Liver (tissue), 9 donors: ENCODE data around the gene WDR59. TPM values are rescaled to one million over a fixed set of nuclear protein-coding genes. Genes with fewer than 3 reads are reported as not detected.
A peak's percentile ranks its signal among the peaks of the same experiment; 100 is the strongest.

Source experiments
- DNase-seq: peaks from one replicate; pipeline ENCODE4 v3.0.0-alpha.2; 2017; ENCODE audit warnings: low spot score
- H3K27ac ChIP-seq, 2 donors: one replicate each; pipeline ENCODE4 v1.7.0; 2013; ENCODE audit warnings: inconsistent platforms in 2 of 2, low read length in 2 of 2, control low read depth in 1 of 2, low read depth in 1 of 2, mild to moderate bottlenecking in 1 of 2
- H3K27me3 ChIP-seq, 4 donors: one replicate each; pipeline versions ENCODE4 v1.6.1 to v1.7.0; 2013; ENCODE audit warnings: low read length in 3 of 4, inconsistent platforms in 1 of 4, mild to moderate bottlenecking in 1 of 4, moderate library complexity in 1 of 4; ENCODE audit not compliant: control insufficient read depth in 4 of 4, insufficient read depth in 4 of 4
- H3K36me3 ChIP-seq, 4 donors: one replicate each; pipeline versions ENCODE4 v1.6.1 to v1.7.0; 2013; ENCODE audit warnings: low read length in 3 of 4, mild to moderate bottlenecking in 3 of 4, low read depth in 1 of 4, moderate library complexity in 1 of 4; ENCODE audit not compliant: control insufficient read depth in 4 of 4, insufficient read depth in 3 of 4
- H3K4me1 ChIP-seq, 4 donors: one replicate each; pipeline versions ENCODE4 v1.6.1 to v1.7.0; 2013; ENCODE audit warnings: low read length in 3 of 4, mild to moderate bottlenecking in 3 of 4, moderate library complexity in 1 of 4; ENCODE audit not compliant: control insufficient read depth in 4 of 4, insufficient read depth in 4 of 4
- H3K4me3 ChIP-seq, 3 donors: one replicate each; pipeline versions ENCODE4 v1.6.1 to v1.7.0; 2013; ENCODE audit warnings: low read length in 3 of 3, control low read depth in 1 of 3, low read depth in 1 of 3, mild to moderate bottlenecking in 1 of 3
- H3K9ac ChIP-seq, 2 donors: one replicate each; pipeline ENCODE4 v1.7.0; 2013; ENCODE audit warnings: low read length in 2 of 2, mild to moderate bottlenecking in 2 of 2, moderate library complexity in 2 of 2, control low read depth in 1 of 2, low read depth in 1 of 2
- H3K9me3 ChIP-seq, 4 donors: one replicate each; pipeline versions ENCODE4 v1.6.1 to v1.7.0; 2013; ENCODE audit warnings: low read length in 3 of 4; ENCODE audit not compliant: control insufficient read depth in 4 of 4
- ATF3 ChIP-seq: IDR thresholded peaks from 2 replicates; pipeline ENCODE4 v1.6.1; 2016; ENCODE audit warnings: antibody characterized with exemption
- CTCF ChIP-seq: fragments of 150-350 bp; IDR thresholded peaks from 2 replicates; pipeline ENCODE4 v1.5.1; 2017; ENCODE audit warnings: improper control_type of control experiment, low read depth, low read length; ENCODE audit not compliant: missing input control
- EGR1 ChIP-seq, 2 donors: IDR thresholded peaks; 2 replicates each; pipeline ENCODE4 v1.6.1; 2016 to 2018; ENCODE audit warnings: antibody characterized with exemption in 2 of 2, low read depth in 2 of 2
- FOXA1 ChIP-seq: IDR thresholded peaks from 2 replicates; pipeline ENCODE4 v1.6.1; 2016; ENCODE audit warnings: antibody characterized with exemption
- FOXA2 ChIP-seq: IDR thresholded peaks from 2 replicates; pipeline ENCODE4 v1.6.1; 2016; ENCODE audit warnings: antibody characterized with exemption
- GABPA ChIP-seq, 2 donors: IDR thresholded peaks in 1 of 2; conservative IDR thresholded peaks in 1 of 2; 2 replicates each; pipeline ENCODE4 v1.6.1; 2016; ENCODE audit warnings: antibody characterized with exemption in 2 of 2, mild to moderate bottlenecking in 1 of 2, moderate library complexity in 1 of 2
- HNF4A ChIP-seq, 2 donors: conservative IDR thresholded peaks; 2 replicates each; pipeline ENCODE4 v1.6.1; 2016; ENCODE audit warnings: antibody characterized with exemption in 2 of 2, mild to moderate bottlenecking in 2 of 2
- HNF4G ChIP-seq: IDR thresholded peaks from 2 replicates; pipeline ENCODE4 v1.6.1; 2016; ENCODE audit warnings: antibody characterized with exemption
- JUND ChIP-seq, 2 donors: IDR thresholded peaks; 2 replicates each; pipeline ENCODE4 v1.6.1; 2016; ENCODE audit warnings: antibody characterized with exemption in 2 of 2
- NR2F2 ChIP-seq: IDR thresholded peaks from 2 replicates; pipeline ENCODE4 v1.6.1; 2016; ENCODE audit warnings: antibody characterized with exemption
- RAD21 ChIP-seq, 2 donors: IDR thresholded peaks; 2 replicates each; pipeline ENCODE4 v1.6.1; 2016; ENCODE audit warnings: antibody characterized with exemption in 2 of 2, mild to moderate bottlenecking in 2 of 2
- RXRA ChIP-seq, 2 donors: IDR thresholded peaks; 2 replicates each; pipeline ENCODE4 v1.6.1; 2017 to 2018; ENCODE audit warnings: antibody characterized with exemption in 2 of 2, mild to moderate bottlenecking in 1 of 2
- SP1 ChIP-seq: IDR thresholded peaks from 2 replicates; pipeline ENCODE4 v1.6.1; 2018; ENCODE audit warnings: antibody characterized with exemption, mild to moderate bottlenecking
- TAF1 ChIP-seq: conservative IDR thresholded peaks from 2 replicates; pipeline ENCODE4 v1.6.1; 2016; ENCODE audit warnings: antibody characterized with exemption, mild to moderate bottlenecking
- YY1 ChIP-seq: IDR thresholded peaks from 2 replicates; pipeline ENCODE4 v1.6.1; 2016; ENCODE audit warnings: antibody characterized with exemption, mild to moderate bottlenecking
- ZBTB33 ChIP-seq: IDR thresholded peaks from 2 replicates; pipeline ENCODE4 v1.6.1; 2016; ENCODE audit warnings: antibody characterized with exemption
- WGBS: extraction: QIAGEN DNeasy Blood & Tissue Kit; methylation state at CpG from one replicate; pipeline ENCODE4 v1.1.7; 2013; 5-methylcytosine and 5-hydroxymethylcytosine counted together
- polyA plus RNA-seq, 2 donors: library from polyadenylated mRNA; stranded (reverse) in 1 of 2; unstranded in 1 of 2; fragments of 200-250 nt in 1 of 2; fragments of >200 nt in 1 of 2; fragmentation: Nextera tagmentation in 1 of 2; extraction: Ambion mirVana in 1 of 2; gene quantifications; one replicate each; pipeline versions ENCODE4 v1.2.1 to v1.2.3, GENCODE V29; 2013 to 2015
- total RNA-seq, 2 donors: library from RNA; depleted of rRNA; stranded (reverse); fragments of >200 nt; gene quantifications; one replicate each; pipeline ENCODE4 v1.2.3, GENCODE V29; 2014
- TF ChIP-seq, protein P1 (sequence below): IDR thresholded peaks from 2 replicates; pipeline ENCODE4 v1.6.1; 2016; ENCODE audit warnings: antibody characterized with exemption, mild to moderate bottlenecking
- TF ChIP-seq, protein P2 (sequence below): IDR thresholded peaks from 2 replicates; pipeline ENCODE4 v1.6.1; 2016; ENCODE audit warnings: antibody characterized with exemption
- donor health status: healthy.
- donor health status: healthy.
- donor health status: healthy.
- donor health status: healthy.
- donor health status: healthy.

Gene WDR59
- total and polyA plus RNA-seq, 4 donors, result 14.1 to 30.3 (median 23.7) TPM

DNA sequence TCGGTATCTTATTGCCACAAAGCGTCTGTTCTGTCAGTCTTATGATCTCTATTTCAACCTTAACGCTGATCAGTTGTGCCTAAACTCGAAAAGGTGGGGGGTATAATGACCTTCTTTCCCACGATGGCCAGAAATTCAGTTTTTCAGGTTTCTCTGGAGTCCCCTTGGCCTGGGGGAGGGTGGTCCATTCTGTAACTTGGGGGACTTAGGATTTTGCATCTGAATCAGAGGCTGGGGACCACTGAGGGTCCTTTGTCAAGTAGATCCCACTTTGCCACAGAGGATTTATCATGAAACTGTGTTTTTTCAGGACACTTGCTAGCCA, 6.3 kb upstream of the WDR59 start:
- Histone ChIP-seq H3K4me1 (peaks cover 7 to 46% (median 20%) of the 10 kb centered on the region in 4 donors), H3K9me3 (no peaks in the 10 kb centered on the region), H3K27me3 (no peaks in the 10 kb centered on the region), H3K36me3 (no peaks in the 10 kb centered on the region), H3K9ac (peak overlapping the region; percentile 72 to 98), H3K27ac (peak overlapping the region; percentile 94 to 99), H3K4me3 (peak overlapping the region in 1 of 3 donors; percentile 10)
- TF ChIP-seq RXRA (IDR thresholded peaks at IDR 0.05) (no peak), GABPA (IDR thresholded peaks at IDR 0.05 in 1 of 2, conservative IDR thresholded peaks at IDR 0.05 in 1 of 2) (no peak), ZBTB33 (no peak), HNF4A (conservative IDR thresholded peaks at IDR 0.05) (no peak), SP1 (no peak), FOXA1 (no peak), RAD21 (IDR thresholded peaks at IDR 0.05) (no peak), TAF1 (no peak), YY1 (no peak), EGR1 (IDR thresholded peaks at IDR 0.05; ENCODE audit: low read depth in 2 of 2) (no peak), JUND (IDR thresholded peaks at IDR 0.05) (no peak), FOXA2 (no peak), CTCF (no peak)
- 47% methylated on average over 5 of the region's 5 CpGs for WGBS
- no peak for DNase-seq

DNA sequence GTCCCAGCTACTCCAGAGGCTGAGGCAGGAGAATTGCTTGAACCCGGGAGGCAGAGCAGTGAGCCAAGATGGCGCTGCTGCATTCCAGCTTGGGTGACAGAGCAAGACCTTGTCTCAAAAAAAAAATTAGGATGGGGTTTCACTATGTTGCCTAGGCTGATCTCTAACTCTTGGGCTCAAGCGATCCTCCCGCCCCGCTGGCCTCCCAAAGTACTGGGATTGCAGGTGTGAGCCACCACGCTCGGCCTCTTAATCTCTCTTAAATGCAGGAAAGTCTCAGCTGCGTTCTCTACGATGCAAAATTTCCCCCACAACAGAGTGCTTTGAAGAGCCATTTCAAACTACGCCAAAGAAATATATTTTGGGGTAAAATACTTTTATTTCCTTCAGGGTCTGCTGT, 5.9 kb upstream of the WDR59 start:
- Histone ChIP-seq H3K9me3 (no peaks in the 10 kb centered on the region), H3K27ac (peak overlapping the region; percentile 94 to 99), H3K4me1 (peaks cover 7 to 46% (median 20%) of the 10 kb centered on the region in 4 donors), H3K27me3 (no peaks in the 10 kb centered on the region), H3K4me3 (no peak overlapping the region), H3K9ac (peak overlapping the region; percentile 72 to 98), H3K36me3 (no peaks in the 10 kb centered on the region)
- WGBS, result 94% methylated on average over 10 of the region's 10 CpGs
- TF ChIP-seq YY1 (no peak), NR2F2 (no peak), SP1 (no peak), HNF4A (conservative IDR thresholded peaks at IDR 0.05) (no peak), EGR1 (IDR thresholded peaks at IDR 0.05; ENCODE audit: low read depth in 2 of 2) (no peak), RXRA (IDR thresholded peaks at IDR 0.05) (no peak), RAD21 (IDR thresholded peaks at IDR 0.05) (no peak), GABPA (IDR thresholded peaks at IDR 0.05 in 1 of 2, conservative IDR thresholded peaks at IDR 0.05 in 1 of 2) (no peak), TAF1 (no peak), CTCF (no peak), ATF3 (no peak), FOXA1 (no peak), JUND (IDR thresholded peaks at IDR 0.05) (no peak), ZBTB33 (no peak), FOXA2 (no peak), HNF4G (no peak)
- TF ChIP-seq, protein P1, sequence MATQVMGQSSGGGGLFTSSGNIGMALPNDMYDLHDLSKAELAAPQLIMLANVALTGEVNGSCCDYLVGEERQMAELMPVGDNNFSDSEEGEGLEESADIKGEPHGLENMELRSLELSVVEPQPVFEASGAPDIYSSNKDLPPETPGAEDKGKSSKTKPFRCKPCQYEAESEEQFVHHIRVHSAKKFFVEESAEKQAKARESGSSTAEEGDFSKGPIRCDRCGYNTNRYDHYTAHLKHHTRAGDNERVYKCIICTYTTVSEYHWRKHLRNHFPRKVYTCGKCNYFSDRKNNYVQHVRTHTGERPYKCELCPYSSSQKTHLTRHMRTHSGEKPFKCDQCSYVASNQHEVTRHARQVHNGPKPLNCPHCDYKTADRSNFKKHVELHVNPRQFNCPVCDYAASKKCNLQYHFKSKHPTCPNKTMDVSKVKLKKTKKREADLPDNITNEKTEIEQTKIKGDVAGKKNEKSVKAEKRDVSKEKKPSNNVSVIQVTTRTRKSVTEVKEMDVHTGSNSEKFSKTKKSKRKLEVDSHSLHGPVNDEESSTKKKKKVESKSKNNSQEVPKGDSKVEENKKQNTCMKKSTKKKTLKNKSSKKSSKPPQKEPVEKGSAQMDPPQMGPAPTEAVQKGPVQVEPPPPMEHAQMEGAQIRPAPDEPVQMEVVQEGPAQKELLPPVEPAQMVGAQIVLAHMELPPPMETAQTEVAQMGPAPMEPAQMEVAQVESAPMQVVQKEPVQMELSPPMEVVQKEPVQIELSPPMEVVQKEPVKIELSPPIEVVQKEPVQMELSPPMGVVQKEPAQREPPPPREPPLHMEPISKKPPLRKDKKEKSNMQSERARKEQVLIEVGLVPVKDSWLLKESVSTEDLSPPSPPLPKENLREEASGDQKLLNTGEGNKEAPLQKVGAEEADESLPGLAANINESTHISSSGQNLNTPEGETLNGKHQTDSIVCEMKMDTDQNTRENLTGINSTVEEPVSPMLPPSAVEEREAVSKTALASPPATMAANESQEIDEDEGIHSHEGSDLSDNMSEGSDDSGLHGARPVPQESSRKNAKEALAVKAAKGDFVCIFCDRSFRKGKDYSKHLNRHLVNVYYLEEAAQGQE, result no peak
- TF ChIP-seq, protein P2, sequence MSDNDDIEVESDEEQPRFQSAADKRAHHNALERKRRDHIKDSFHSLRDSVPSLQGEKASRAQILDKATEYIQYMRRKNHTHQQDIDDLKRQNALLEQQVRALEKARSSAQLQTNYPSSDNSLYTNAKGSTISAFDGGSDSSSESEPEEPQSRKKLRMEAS, result no peak
- no peak for DNase-seq
